Measurements from ENCODE around the gene C9orf152.

- TF ChIP-seq POLR2AphosphoS5 (IDR thresholded peaks at IDR 0.05; ENCODE audit: low read depth, low read length) (no peak), POLR2A (IDR thresholded peaks at IDR 0.05; ENCODE audit: low read depth, low read length) (no peak), TAF1 (IDR thresholded peaks at IDR 0.05; ENCODE audit: borderline replicate concordance, low read depth, low read length) (no peak)
Measured at GRCh38 chr9:110220809-110221208, 12.8 kb upstream of the C9orf152 start.
